NCI-H2107 (cell line): ENCODE measurements around the gene SPACA1.

ENCODE experiments used
- DNase-seq: peaks from one replicate; lab custom pipeline; 2025; lab: John Stamatoyannopoulos, UW

Gene SPACA1

DNA sequence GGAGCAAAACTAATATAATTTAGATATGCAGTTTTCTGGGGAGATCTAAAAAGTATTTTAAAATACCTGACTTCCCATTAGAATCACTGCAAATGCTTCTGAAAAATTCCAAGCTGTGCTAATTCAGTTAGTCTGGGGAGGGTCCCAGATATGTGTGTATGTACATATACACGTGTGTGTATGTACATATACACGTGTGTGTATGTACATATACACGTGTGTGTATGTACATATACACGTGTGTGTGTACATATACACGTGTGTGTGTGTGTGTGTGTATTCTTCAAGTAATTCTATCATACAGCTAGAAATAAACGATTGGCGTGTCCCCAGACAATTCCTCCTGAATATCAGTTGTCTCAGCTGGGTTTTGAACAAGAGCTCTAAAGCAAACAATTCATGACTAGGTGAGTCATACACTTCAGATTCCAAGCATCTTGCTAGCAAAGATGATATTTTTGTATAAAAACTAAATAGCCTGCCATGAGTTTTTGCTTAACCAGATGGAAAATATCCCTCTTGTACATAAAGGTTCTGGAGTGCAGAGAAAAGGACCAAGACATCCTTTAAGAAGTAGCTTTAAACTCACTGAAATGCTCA lies 58.2 kb downstream of the SPACA1 start:
- no peak for DNase-seq

GRCh38 chr6:88107241-88107640 lies 59.6 kb downstream of the SPACA1 start:
- no peak for DNase-seq

GRCh38 chr6:88111991-88112390 lies 64.3 kb downstream of the SPACA1 start:
- no peak for DNase-seq

GRCh38 chr6:88114838-88115237 lies 67.2 kb downstream of the SPACA1 start:
- no peak for DNase-seq

DNA sequence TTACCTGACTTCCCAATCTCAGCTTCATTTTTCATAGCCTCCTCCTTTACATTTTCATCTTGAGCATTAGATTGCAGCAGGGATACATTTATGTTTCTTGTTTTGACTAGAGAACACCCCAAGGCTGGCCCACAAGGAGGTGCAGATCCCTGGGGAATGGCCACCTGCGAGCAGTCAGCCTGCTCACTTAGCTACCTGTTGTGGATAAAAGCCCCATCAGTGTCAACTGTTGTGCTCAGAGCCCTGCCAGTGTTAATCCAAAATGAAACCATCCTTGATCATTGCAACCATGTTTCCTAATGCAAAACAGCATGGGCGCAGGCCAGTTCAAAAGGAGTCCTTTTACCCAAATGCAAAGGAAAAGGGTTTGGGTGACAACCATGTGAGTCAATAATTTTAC lies 67.7 kb downstream of the SPACA1 start:
- DNase-seq: no peak

DNA sequence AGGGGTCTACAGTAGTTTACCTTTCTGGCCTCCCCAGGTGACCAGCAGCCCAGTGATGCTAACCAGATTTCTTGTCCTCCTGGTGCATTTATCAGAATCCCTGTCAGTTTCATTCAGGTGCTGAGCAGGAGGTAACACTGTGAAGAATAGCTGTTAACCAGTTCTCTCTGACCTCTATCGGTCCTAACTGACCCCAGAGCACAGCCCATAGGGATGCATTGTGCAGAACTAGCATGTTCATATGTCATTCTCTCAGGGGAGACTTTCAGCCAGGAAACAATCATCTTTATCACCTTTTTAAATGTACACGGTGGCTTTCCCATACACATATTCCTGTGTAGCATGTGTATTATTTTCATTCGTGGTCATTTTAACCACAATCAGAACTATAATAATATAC lies 68.6 kb downstream of the SPACA1 start:
- DNase-seq: no peak
